A549 treated with RU486 at 1 μM for 4 hours (cell line): ENCODE results near the gene ANXA6. TPM values are rescaled to one million over a fixed set of nuclear protein-coding genes. Genes with fewer than 3 reads are reported as not detected.

Source experiments
- total RNA-seq: library from RNA; stranded (reverse); fragments of 200-300 nt; extraction: Qiagen RNA extraction; gene quantifications from 5 replicates; pipeline ENCODE4 v1.2.3, GENCODE V29; 2022; ENCODE audit warnings: low read depth

Gene ANXA6
- total RNA-seq = 38.1 to 42.0 TPM (median 39.3 TPM) in 5 replicates

DNA sequence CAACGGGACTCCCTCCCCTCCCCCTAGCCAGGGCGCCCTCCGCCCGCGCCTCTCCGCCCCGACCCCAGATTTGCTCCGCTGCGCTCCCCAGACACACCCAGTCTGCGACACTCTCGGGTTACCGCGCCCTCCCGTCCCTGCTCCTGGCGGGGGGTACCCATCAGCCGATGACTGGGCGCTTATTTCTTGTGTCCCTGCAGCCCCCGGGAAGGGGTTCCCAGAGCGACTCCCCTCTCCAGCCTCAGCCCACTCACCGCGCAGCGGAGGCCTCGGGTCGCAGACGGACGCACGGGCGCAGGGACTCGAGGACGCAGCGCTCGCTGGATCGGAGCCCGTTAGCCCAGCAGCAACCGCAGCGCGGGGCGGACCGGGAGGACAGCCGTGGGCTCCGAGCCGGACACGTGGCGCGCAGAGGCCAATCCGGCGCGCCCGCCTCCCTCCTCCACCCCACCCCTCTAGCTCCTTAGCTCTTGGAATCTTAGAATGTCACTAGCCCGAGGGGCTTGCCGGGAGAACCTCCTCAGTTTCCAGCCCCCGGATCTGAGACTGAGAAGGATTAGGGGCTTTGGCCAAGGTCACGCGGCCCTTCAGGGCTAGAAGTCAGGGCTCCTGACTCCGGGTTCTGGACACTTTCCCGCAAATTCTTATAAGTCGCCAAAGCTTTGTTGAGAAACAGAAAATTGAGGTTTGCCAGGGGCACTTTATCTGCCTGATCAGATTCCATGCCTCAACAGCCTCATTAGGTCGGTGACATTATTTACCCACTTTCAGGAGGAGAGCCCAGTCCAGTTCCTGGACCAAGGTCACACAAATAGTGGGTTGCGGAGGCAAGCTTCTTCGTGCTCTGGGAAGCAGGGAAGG is at the start of gene ANXA6:
Gene ANXA6, minus strand, starts transcription at position 354 of the 861 bp plus-strand sequence. CDS start 9,878 bp downstream, outside the sequence.

DNA sequence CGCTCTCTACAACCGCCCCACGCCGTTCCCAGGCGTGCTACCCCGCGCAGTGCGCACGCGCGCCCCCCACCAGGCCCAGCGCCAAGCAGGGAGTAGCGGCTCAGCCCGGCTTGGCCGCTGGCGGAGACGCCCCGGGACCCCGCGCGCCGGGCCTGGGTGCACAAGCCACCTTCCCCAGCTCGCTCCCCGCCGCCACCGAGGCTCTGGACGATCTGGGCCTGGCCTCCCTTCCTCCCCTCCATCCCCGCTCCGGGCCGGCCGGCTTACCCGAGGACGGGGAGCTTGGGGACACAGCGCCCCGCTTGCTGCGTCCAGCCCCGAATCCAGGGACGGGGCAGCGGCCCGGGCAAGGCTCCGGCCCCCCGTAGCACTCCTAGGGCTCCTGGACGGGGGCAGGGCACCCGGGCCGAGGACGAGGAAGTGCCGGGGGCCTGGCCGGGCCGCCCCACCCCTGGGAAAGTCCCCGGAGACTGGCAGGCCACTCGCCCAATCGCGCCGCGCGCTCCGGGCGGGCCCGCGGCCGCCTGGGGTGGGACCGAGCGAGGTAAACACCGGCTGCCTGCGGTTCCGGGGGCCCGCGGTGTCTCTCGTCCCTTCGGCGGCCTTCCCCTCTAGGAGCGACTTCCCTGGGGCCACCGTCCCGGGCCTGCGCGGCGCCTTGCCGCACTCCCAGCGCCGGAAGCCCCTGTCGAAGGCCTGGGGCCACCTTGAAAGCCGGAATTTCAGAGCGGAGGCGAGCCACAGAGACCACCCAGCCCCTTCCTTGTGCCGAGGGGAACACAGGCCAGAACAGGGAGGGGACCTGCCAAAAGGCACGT is 76.8 kb downstream of the ANXA6 start, which contains the start of gene TNIP1:
Gene TNIP1, minus strand, starts transcription at position 422 of the 818 bp plus-strand sequence. CDS start 15,939 bp downstream, outside the sequence.

Other genes starting within 250 kb of the ANXA6 start
- 14.4 to 20.9 TPM (median 18.1 TPM) in 5 replicates for gene GPX3, start 137.2 kb downstream of the ANXA6 start, total RNA-seq
- gene TNIP1, start 76.7 kb downstream of the ANXA6 start, total RNA-seq = 126 to 142 TPM (median 127 TPM) in 5 replicates
- 1.5 to 2.0 TPM (median 1.7 TPM) in 5 replicates for gene CCDC69, start 66.3 kb upstream of the ANXA6 start, total RNA-seq
- 16.3 to 18.9 TPM (median 17.0 TPM) in 5 replicates for gene GM2A, start 95.4 kb upstream of the ANXA6 start, total RNA-seq
- gene SLC36A3, start 146.0 kb upstream of the ANXA6 start, total RNA-seq = not detected in 5 replicates
- gene SLC36A2, start 189.8 kb upstream of the ANXA6 start, total RNA-seq = not detected in 5 replicates